Stomach (tissue), 9 donors: ENCODE results near the gene ARHGEF2. TPM values are rescaled to one million over a fixed set of nuclear protein-coding genes. Genes with fewer than 3 reads are reported as not detected.

ENCODE experiments used
- DNase-seq, 2 donors: peaks; one replicate each; pipeline versions ENCODE4 v3.0.0 to v3.0.0-alpha.2; 2013 to 2019
- H3K27ac ChIP-seq, 5 donors: fragments of 200-600 bp in 4 of 5; sonication (generic) in 4 of 5; one replicate each; pipeline ENCODE4 v1.5.1; 2013 to 2019; ENCODE audit warnings: mild to moderate bottlenecking in 1 of 5, moderate library complexity in 1 of 5
- H3K27me3 ChIP-seq, 3 donors: fragments of 200-600 bp; sonication (generic); one replicate each; pipeline ENCODE4 v1.5.1; 2017 to 2019; ENCODE audit warnings: mixed run types in 1 of 3
- H3K36me3 ChIP-seq, 4 donors: fragments of 200-600 bp; sonication (generic); 1 replicate in 3 of 4; 2 replicates in 1 of 4; pipeline ENCODE4 v1.5.1; 2016 to 2019
- H3K4me1 ChIP-seq, 4 donors: fragments of 200-600 bp; sonication (generic); one replicate each; pipeline ENCODE4 v1.5.1; 2016 to 2019
- H3K4me3 ChIP-seq, 4 donors: fragments of 200-600 bp; sonication (generic) in 3 of 4; one replicate each; pipeline ENCODE4 v1.5.1; 2016 to 2019; ENCODE audit warnings: mild to moderate bottlenecking in 1 of 4
- H3K9me3 ChIP-seq, 4 donors: fragments of 200-600 bp; sonication (generic); one replicate each; pipeline ENCODE4 v1.5.1; 2016 to 2019
- EP300 ChIP-seq: sonication (generic); formaldehyde crosslinking; IDR thresholded peaks from one replicate; pipeline ENCODE4 v1.6.1; 2017; ENCODE audit warnings: antibody characterized with exemption
- POLR2A ChIP-seq, 4 donors: fragments of 450-650 bp; IDR thresholded peaks; one replicate each; pipeline ENCODE4 v1.6.1; 2016; ENCODE audit warnings: antibody characterized with exemption in 4 of 4, control low read depth in 2 of 4, mild to moderate bottlenecking in 1 of 4, moderate library complexity in 1 of 4
- POLR2AphosphoS5 ChIP-seq, 3 donors: sonication (generic); formaldehyde crosslinking; IDR thresholded peaks; one replicate each; pipeline ENCODE4 v1.6.1; 2016; ENCODE audit warnings: antibody characterized with exemption in 3 of 3
- WGBS, 5 donors: extraction: QIAGEN DNeasy Blood & Tissue Kit in 3 of 5; methylation state at CpG; one replicate each; pipeline versions ENCODE4 v1.1.5 to v1.1.7; 2013 to 2018; 5-methylcytosine and 5-hydroxymethylcytosine counted together
- intact Hi-C: fragments of 100-400 bp; cut with DNase I; formaldehyde crosslinking; loops from one replicate; pipeline ENCODE4 v1.15.1; 2023; ENCODE audit warnings: low total_unique reads
- polyA plus RNA-seq, 3 donors: library from polyadenylated mRNA; stranded (reverse); fragments of 200-250 nt; gene quantifications; one replicate each; pipeline ENCODE4 v1.2.3, GENCODE V29; 2013
- total RNA-seq, 5 donors: library from RNA; depleted of rRNA; stranded (reverse); fragments of >200 nt; gene quantifications; one replicate each; pipeline versions ENCODE4 v1.1.0 to v1.2.3, GENCODE V29; 2014 to 2016
- TF ChIP-seq, protein P1 (sequence below), 7 experiments: fragments of 450-650 bp in 4 of 7; fragments of 200-600 bp in 3 of 7; sonication (generic) in 3 of 7; IDR thresholded peaks; one replicate each; pipeline ENCODE4 v1.5.1; 2016 to 2019; ENCODE audit warnings: antibody characterized with exemption in 7 of 7, control low read depth in 2 of 7, mild to moderate bottlenecking in 1 of 7
- donor health status: healthy with polysubstance abuse.
- donor health status: Bipolar disorder and iron deficiency.
- donor health status: healthy.

Gene ARHGEF2
- total and polyA plus RNA-seq, 8 donors = 20.4 to 376 (median 66.5) TPM

DNA sequence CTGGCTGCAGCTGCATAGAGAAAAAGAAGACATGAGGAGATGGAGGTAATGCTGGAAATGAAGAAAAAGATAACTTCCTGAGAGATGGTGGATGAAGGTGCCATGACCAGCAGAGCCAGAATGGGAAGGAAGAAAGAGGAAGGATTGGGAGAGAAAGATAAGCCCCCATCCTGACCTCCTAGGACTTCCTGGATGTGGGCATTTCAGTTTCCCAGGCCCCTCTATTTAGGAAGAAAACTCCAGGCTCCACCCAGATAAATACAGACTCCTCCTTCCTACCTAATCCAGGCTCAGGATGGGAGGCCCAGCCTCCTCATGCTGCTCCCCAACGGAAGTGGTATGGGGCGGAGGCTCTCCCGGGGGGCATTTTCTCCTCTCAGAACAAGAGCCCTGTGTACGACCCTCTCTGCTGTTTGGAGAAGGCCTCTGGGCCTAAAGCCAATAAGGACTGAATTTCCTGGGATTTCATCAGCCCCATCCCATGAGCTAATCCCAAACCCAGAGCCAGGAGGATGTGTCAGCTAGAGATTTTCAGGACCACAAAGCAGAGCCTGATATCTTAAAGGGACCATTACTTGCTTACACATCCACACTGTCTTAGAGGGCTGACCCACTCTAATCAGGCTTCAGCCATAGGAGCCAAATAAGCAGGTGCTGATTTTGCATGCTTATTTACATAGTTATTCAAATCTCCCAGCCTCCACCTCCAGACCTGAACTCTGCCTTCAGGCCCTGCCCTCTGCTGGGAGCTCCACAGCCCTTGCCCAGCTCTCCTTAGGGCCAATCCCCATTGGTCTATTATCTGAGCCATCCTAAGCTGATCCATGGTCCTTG is 5.1 kb upstream of the ARHGEF2 start:
- DNase-seq = peak in 1 of 2 donors; percentile 91
- peak overlapping the region in 1 of 4 donors; percentile 32 for H3K4me3 ChIP-seq

DNA sequence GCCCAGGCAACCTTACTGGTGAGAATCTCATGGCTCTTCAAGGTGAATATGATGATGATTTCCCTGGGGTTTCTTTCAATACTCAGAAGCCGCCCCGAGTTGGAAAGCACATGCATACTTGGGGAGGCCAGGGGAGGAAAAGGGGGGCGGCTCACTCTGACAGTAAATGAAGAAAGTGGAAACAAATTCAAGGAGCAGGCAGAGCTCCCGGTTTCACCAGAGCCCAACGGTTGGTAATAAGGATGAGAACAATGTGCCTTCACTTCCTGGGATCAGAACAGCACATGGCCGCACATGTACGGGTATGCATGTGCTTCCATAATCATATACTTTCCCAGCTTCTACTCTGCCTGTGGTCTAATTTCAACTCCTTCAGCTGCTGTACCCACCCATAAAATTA is 3.8 kb upstream of the ARHGEF2 start:
- 66 to 83% (median 71%) methylated on average over 7 of the region's 7 CpGs for WGBS, 5 donors
- Histone ChIP-seq H3K9me3 (no peaks in the 10 kb centered on the region), H3K4me1 (peaks cover 53 to 66% (median 59%) of the 10 kb centered on the region in 4 donors), H3K4me3 (peak overlapping the region in 2 of 4 donors; percentile 2 to 32), H3K27ac (peak overlapping the region in 4 of 5 donors; percentile 91 to 98 (median 94)), H3K27me3 (no peaks in the 10 kb centered on the region), H3K36me3 (no peaks in the 10 kb centered on the region)
- intact Hi-C loops = no loop called here
- TF ChIP-seq EP300 = no peak
- TF ChIP-seq, protein P1, sequence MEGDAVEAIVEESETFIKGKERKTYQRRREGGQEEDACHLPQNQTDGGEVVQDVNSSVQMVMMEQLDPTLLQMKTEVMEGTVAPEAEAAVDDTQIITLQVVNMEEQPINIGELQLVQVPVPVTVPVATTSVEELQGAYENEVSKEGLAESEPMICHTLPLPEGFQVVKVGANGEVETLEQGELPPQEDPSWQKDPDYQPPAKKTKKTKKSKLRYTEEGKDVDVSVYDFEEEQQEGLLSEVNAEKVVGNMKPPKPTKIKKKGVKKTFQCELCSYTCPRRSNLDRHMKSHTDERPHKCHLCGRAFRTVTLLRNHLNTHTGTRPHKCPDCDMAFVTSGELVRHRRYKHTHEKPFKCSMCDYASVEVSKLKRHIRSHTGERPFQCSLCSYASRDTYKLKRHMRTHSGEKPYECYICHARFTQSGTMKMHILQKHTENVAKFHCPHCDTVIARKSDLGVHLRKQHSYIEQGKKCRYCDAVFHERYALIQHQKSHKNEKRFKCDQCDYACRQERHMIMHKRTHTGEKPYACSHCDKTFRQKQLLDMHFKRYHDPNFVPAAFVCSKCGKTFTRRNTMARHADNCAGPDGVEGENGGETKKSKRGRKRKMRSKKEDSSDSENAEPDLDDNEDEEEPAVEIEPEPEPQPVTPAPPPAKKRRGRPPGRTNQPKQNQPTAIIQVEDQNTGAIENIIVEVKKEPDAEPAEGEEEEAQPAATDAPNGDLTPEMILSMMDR (IDR thresholded peaks at IDR 0.05) = no peak
- TF ChIP-seq POLR2A (IDR thresholded peaks at IDR 0.05) = no peak
- TF ChIP-seq POLR2AphosphoS5 (IDR thresholded peaks at IDR 0.05) = no peak
- no peak for DNase-seq

More for the DNA sequence above, 5.1 kb upstream of the ARHGEF2 start:
- WGBS, 5 donors = 0 to 59% (median 45%) methylated on average over 1 to 4 of the region's 4 CpGs
- H3K36me3 ChIP-seq = no peaks in the 10 kb centered on the region
- TF ChIP-seq POLR2AphosphoS5 (IDR thresholded peaks at IDR 0.05) (peak in 1 of 3 donors; percentile 51), EP300 (no peak)
- TF ChIP-seq, protein P1 (IDR thresholded peaks at IDR 0.05) = peak in 1 of 7 experiments; percentile 19
- intact Hi-C loops = no loop called here
- H3K4me1 ChIP-seq = peaks cover 49 to 64% (median 54%) of the 10 kb centered on the region in 4 donors
- H3K9me3 ChIP-seq = no peaks in the 10 kb centered on the region
- H3K27me3 ChIP-seq = no peaks in the 10 kb centered on the region
- H3K27ac ChIP-seq = peak overlapping the region; percentile 42 to 98 (median 93)

DNA sequence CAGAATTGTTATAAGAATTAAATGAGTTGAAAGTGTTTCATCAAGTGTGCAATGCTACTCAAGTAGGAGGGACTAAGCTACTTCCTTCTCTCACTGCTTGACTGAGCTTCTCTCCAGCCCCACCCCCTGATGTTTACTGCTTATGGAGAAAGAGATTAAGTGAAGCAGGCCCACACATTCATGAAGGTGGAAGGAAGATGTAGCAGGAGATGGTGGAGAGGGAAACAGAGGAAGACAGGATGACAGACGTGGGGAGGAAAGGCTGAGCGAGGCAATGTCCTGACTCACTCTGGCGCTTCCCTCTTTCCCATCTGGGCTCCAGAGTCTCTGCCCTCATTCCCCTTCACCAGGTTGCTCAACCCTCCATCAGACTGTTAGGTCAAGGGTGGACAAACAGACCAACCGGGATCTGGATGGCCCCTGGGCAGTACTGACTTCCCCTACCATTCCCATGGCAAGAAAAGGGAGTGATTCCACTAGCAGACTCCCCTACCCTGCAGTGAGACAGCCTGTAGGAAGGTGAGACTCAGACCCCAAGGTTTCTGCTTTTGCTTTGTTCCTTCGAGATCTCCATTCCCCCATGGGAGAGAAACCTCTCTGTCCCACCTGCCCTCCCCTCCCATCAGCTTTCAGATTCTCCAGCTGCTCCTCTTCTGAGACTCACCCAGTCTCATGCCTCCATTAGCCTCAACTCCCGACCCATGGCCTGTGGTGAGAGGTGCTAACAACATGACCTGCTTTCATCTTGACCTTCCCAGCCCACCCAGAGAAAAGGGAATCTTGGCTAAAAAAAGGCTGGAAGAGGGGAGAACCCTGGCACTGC is 3.1 kb upstream of the ARHGEF2 start:
- Histone ChIP-seq H3K36me3 (no peaks in the 10 kb centered on the region), H3K27me3 (no peaks in the 10 kb centered on the region), H3K4me3 (peak overlapping the region in 2 of 4 donors; percentile 2 to 32), H3K4me1 (peaks cover 59 to 72% (median 65%) of the 10 kb centered on the region in 4 donors), H3K9me3 (no peaks in the 10 kb centered on the region), H3K27ac (peak overlapping the region in 4 of 5 donors; percentile 91 to 98 (median 94))
- 48 to 69% (median 58%) methylated on average over 6 of the region's 6 CpGs for WGBS, 5 donors
- DNase-seq = peak in 1 of 2 donors; percentile 70
- TF ChIP-seq POLR2AphosphoS5 (IDR thresholded peaks at IDR 0.05) = peak in 1 of 3 donors; percentile 15
- TF ChIP-seq, protein P1 (IDR thresholded peaks at IDR 0.05) = no peak
- intact Hi-C loops = no loop called here

DNA sequence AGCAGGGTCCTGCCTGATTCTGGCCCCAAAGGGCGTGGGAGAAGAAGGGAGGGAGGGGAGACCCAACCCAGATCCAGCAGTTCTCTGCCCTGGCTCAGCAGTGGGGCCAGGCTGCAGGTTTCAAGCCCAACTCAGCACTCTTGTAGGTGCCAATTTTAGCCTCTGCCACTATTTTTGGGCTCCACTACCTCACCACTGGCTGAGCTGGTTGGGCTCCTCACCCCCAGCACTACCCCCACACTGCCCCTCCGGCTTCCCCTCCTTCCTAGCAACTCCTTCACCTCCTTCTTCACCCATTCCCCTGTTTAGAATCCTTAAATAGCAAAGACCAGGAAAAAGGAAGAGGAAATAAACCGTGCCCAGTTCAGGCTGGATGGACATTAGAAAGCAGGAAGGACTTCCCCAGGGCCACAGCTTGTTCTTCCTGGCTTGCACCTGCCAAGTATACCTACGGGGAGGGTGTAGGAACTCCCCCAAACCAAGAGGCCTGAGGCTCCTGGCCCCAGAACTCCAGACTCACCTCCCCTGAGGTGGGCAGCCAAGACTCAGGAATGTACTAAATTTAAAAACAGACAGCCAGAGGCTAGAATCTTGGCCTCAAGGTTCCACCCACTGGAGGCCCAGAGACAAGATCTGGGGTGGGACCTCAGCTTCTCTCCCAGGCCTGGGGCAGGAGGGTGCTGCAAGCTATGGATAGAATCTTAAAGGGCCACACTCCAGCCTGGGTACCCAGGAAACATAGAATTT is 1.4 kb upstream of the ARHGEF2 start:
- H3K9me3 ChIP-seq = no peaks in the 10 kb centered on the region
- 10 to 27% (median 13%) methylated on average over 4 of the region's 4 CpGs for WGBS, 5 donors
- H3K27ac ChIP-seq = peak overlapping the region; percentile 88 to 98 (median 93)
- no peaks in the 10 kb centered on the region for H3K27me3 ChIP-seq
- TF ChIP-seq EP300 (no peak), POLR2AphosphoS5 (IDR thresholded peaks at IDR 0.05) (no peak), POLR2A (IDR thresholded peaks at IDR 0.05) (no peak)
- TF ChIP-seq, protein P1 (IDR thresholded peaks at IDR 0.05) = no peak
- H3K4me3 ChIP-seq = peak overlapping the region; percentile 68 to 90 (median 72)
- DNase-seq = peak in 1 of 2 donors; percentile 60
- no peaks in the 10 kb centered on the region for H3K36me3 ChIP-seq
- peaks cover 75 to 88% (median 82%) of the 10 kb centered on the region in 4 donors for H3K4me1 ChIP-seq
- intact Hi-C loops = no loop called here
